Stomach (tissue), 9 donors: ENCODE data around the gene HBD. TPM values are rescaled to one million over a fixed set of nuclear protein-coding genes. Genes with fewer than 3 reads are reported as not detected.
A peak's percentile ranks its signal among the peaks of the same experiment; 100 is the strongest.

ENCODE experiments used
- DNase-seq, 2 donors: peaks; one replicate each; pipeline versions ENCODE4 v3.0.0 to v3.0.0-alpha.2; 2013 to 2019
- H3K27ac ChIP-seq, 5 donors: fragments of 200-600 bp in 4 of 5; sonication (generic) in 4 of 5; one replicate each; pipeline ENCODE4 v1.5.1; 2013 to 2019; ENCODE audit warnings: mild to moderate bottlenecking in 1 of 5, moderate library complexity in 1 of 5
- H3K27me3 ChIP-seq, 3 donors: fragments of 200-600 bp; sonication (generic); one replicate each; pipeline ENCODE4 v1.5.1; 2017 to 2019; ENCODE audit warnings: mixed run types in 1 of 3
- H3K36me3 ChIP-seq, 4 donors: fragments of 200-600 bp; sonication (generic); 1 replicate in 3 of 4; 2 replicates in 1 of 4; pipeline ENCODE4 v1.5.1; 2016 to 2019
- H3K4me1 ChIP-seq, 4 donors: fragments of 200-600 bp; sonication (generic); one replicate each; pipeline ENCODE4 v1.5.1; 2016 to 2019
- H3K4me3 ChIP-seq, 4 donors: fragments of 200-600 bp; sonication (generic) in 3 of 4; one replicate each; pipeline ENCODE4 v1.5.1; 2016 to 2019; ENCODE audit warnings: mild to moderate bottlenecking in 1 of 4
- H3K9me3 ChIP-seq, 4 donors: fragments of 200-600 bp; sonication (generic); one replicate each; pipeline ENCODE4 v1.5.1; 2016 to 2019
- CTCF ChIP-seq, 7 experiments: fragments of 450-650 bp in 4 of 7; fragments of 200-600 bp in 3 of 7; sonication (generic) in 3 of 7; IDR thresholded peaks; one replicate each; pipeline ENCODE4 v1.5.1; 2016 to 2019; ENCODE audit warnings: antibody characterized with exemption in 7 of 7, control low read depth in 2 of 7, mild to moderate bottlenecking in 1 of 7
- EP300 ChIP-seq: sonication (generic); formaldehyde crosslinking; IDR thresholded peaks from one replicate; pipeline ENCODE4 v1.6.1; 2017; ENCODE audit warnings: antibody characterized with exemption
- POLR2A ChIP-seq, 4 donors: fragments of 450-650 bp; IDR thresholded peaks; one replicate each; pipeline ENCODE4 v1.6.1; 2016; ENCODE audit warnings: antibody characterized with exemption in 4 of 4, control low read depth in 2 of 4, mild to moderate bottlenecking in 1 of 4, moderate library complexity in 1 of 4
- POLR2AphosphoS5 ChIP-seq, 3 donors: sonication (generic); formaldehyde crosslinking; IDR thresholded peaks; one replicate each; pipeline ENCODE4 v1.6.1; 2016; ENCODE audit warnings: antibody characterized with exemption in 3 of 3
- WGBS, 5 donors: extraction: QIAGEN DNeasy Blood & Tissue Kit in 3 of 5; methylation state at CpG; one replicate each; pipeline versions ENCODE4 v1.1.5 to v1.1.7; 2013 to 2018; 5-methylcytosine and 5-hydroxymethylcytosine counted together
- intact Hi-C: fragments of 100-400 bp; cut with DNase I; formaldehyde crosslinking; loops from one replicate; pipeline ENCODE4 v1.15.1; 2023; ENCODE audit warnings: low total_unique reads
- polyA plus RNA-seq, 3 donors: library from polyadenylated mRNA; stranded (reverse); fragments of 200-250 nt; gene quantifications; one replicate each; pipeline ENCODE4 v1.2.3, GENCODE V29; 2013
- total RNA-seq, 5 donors: library from RNA; depleted of rRNA; stranded (reverse); fragments of >200 nt; gene quantifications; one replicate each; pipeline versions ENCODE4 v1.1.0 to v1.2.3, GENCODE V29; 2014 to 2016
- donor health status: healthy with polysubstance abuse.
- donor health status: Bipolar disorder and iron deficiency.
- donor health status: healthy.

HBD gene
- total and polyA plus RNA-seq, 8 donors = 0.20 to 4.8 TPM; not detected in 6

GRCh38 chr11:5275369-5276110, 41.3 kb upstream of the HBD start:
- H3K27me3 ChIP-seq = no peaks in the 10 kb centered on the region

GRCh38 chr11:5274395-5274794, 40.1 kb upstream of the HBD start:
- H3K4me1 ChIP-seq = no peaks in the 10 kb centered on the region
- intact Hi-C loops = no loop called here
- TF ChIP-seq CTCF (IDR thresholded peaks at IDR 0.05) = no peak
- 67 to 76% (median 70%) methylated on average over 5 of the region's 5 CpGs for WGBS, 5 donors
- H3K27ac ChIP-seq = no peak overlapping the region
- no peak overlapping the region for H3K4me3 ChIP-seq
- DNase-seq = no peak
- H3K9me3 ChIP-seq = no peaks in the 10 kb centered on the region
- H3K27me3 ChIP-seq = no peaks in the 10 kb centered on the region
- no peaks in the 10 kb centered on the region for H3K36me3 ChIP-seq

More at GRCh38 chr11:5275369-5276110, 41.3 kb upstream of the HBD start:
- no peaks in the 10 kb centered on the region for H3K4me1 ChIP-seq
- no peaks in the 10 kb centered on the region for H3K36me3 ChIP-seq
- DNase-seq = peak in 1 of 2 donors; percentile 11
- H3K9me3 ChIP-seq = no peaks in the 10 kb centered on the region
- WGBS, 5 donors = 55 to 71% (median 67%) methylated on average over 6 of the region's 6 CpGs
- no peak overlapping the region for H3K4me3 ChIP-seq
- H3K27ac ChIP-seq = no peak overlapping the region
- TF ChIP-seq CTCF (IDR thresholded peaks at IDR 0.05) = no peak
- TF ChIP-seq POLR2AphosphoS5 (IDR thresholded peaks at IDR 0.05) = no peak
- no peak for TF ChIP-seq POLR2A (IDR thresholded peaks at IDR 0.05)
- TF ChIP-seq EP300 = no peak
- intact Hi-C loops = no loop called here

GRCh38 chr11:5272395-5273017, 38.2 kb upstream of the HBD start:
- H3K9me3 ChIP-seq = no peaks in the 10 kb centered on the region
- no peak for DNase-seq
- no peak overlapping the region for H3K4me3 ChIP-seq
- H3K4me1 ChIP-seq = no peaks in the 10 kb centered on the region
- H3K36me3 ChIP-seq = no peaks in the 10 kb centered on the region
- TF ChIP-seq CTCF (IDR thresholded peaks at IDR 0.05) = no peak
- TF ChIP-seq POLR2A (IDR thresholded peaks at IDR 0.05) = no peak
- TF ChIP-seq POLR2AphosphoS5 (IDR thresholded peaks at IDR 0.05) = no peak
- no peak for TF ChIP-seq EP300
- no peak overlapping the region for H3K27ac ChIP-seq
- no peaks in the 10 kb centered on the region for H3K27me3 ChIP-seq
- intact Hi-C loops = no loop called here
- WGBS, 5 donors = 67 to 77% (median 68%) methylated on average over 4 of the region's 4 CpGs

DNA sequence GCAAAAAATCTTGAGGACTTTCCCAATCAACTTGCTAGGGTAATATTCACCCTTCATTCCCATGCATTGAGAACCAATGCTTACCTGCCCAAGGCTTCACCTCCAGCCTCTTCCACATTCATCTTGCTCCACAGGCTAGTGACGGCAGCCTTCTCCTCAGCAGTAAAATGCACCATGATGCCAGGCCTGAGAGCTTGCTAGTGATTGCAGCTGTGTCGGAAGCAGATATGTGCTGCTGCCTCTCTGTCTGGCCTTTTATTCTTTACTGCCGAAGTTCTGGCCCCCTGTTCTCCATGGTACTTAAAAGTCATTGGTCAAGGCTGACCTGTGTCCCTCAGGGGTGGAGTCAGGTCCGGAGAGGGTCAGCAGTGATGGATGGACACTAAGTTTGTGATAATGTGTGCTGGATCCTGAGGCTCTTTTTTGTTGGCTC, 35.4 kb upstream of the HBD start, which contains the start of gene HBE1:
Gene HBE1 (minus strand): TSS at position 231 of the 433 bp plus-strand sequence. CDS start 55 bp downstream, at position 176.
- Histone ChIP-seq H3K27ac (no peak within 1 kb of the TSS), H3K36me3 (no peaks in the 10 kb centered on the region), H3K27me3 (no peaks in the 10 kb centered on the region), H3K4me3 (no peak within 1 kb of the TSS), H3K9me3 (no peaks in the 10 kb centered on the region), H3K4me1 (no peaks in the 10 kb centered on the region)
- TF ChIP-seq POLR2A (IDR thresholded peaks at IDR 0.05) (no peak), EP300 (no peak), POLR2AphosphoS5 (IDR thresholded peaks at IDR 0.05) (no peak), CTCF (IDR thresholded peaks at IDR 0.05) (no peak)
- WGBS, 5 donors = 45 to 65% (median 53%) methylated on average over 4 of the region's 4 CpGs
- intact Hi-C loops = no loop called here
- DNase-seq = no peak
